Measurements from ENCODE around the gene HOXD8. TPM values are rescaled to one million over a fixed set of nuclear protein-coding genes. Genes with fewer than 3 reads are reported as not detected.

The HOXD8 gene
- total and polyA plus RNA-seq, 10 of the 15 experiments (the other 5 are each of a cell fraction or from before 2014, with no cell fraction given) = not detected

GRCh38 chr2:176166272-176166671 is 36.8 kb downstream of the HOXD8 start:
- Histone ChIP-seq H3K27ac (ENCODE audit: control insufficient read depth, insufficient read depth) (no peak overlapping the region), H3K9ac (ENCODE audit: control insufficient read depth, insufficient read depth, low read length) (no peak overlapping the region), H3K9me3 (replicated peaks; ENCODE audit: control insufficient read depth, insufficient read depth, low read length) (peaks cover 2% of the 10 kb centered on the region; the same call in 2 of the 3 replicates), H3K4me3 (no peak overlapping the region), H3K79me2 (ENCODE audit: control insufficient read depth, insufficient read depth, low read length) (no peaks in the 10 kb centered on the region), H3K4me1 (ENCODE audit: control insufficient read depth, insufficient read depth, low read length) (no peaks in the 10 kb centered on the region), H2AFZ (ENCODE audit: control insufficient read depth, low read depth, low read length) (no peak overlapping the region), H4K20me1 (ENCODE audit: control insufficient read depth, insufficient read depth) (no peaks in the 10 kb centered on the region), H3K27me3 (replicated peaks in 1 of 2; ENCODE audit: control insufficient read depth in 2 of 2, insufficient read depth in 2 of 2, low read length in 1 of 2) (peaks cover 18 to 22% of the 10 kb centered on the region in 2 experiments), H3K4me2 (ENCODE audit: control insufficient read depth, insufficient read depth) (no peak overlapping the region), H3K36me3 (ENCODE audit: control insufficient read depth in 2 of 2, insufficient read depth in 2 of 2, low read length in 1 of 2) (no peaks in the 10 kb centered on the region; a peak in 1 of 4 replicates)
- ChIA-PET SMC1A (ENCODE audit: uncharacterized antibody, unreplicated experiment) (interaction anchor here (1.0 to 1.3 kb wide), 2 partner anchors 388 to 484 kb away, joined by 3 to 4 read pairs; no protein-coding TSS in a partner anchor), CTCF (interaction anchor here (0.6 kb wide), 1 partner anchor 865 kb away, joined by 4 read pairs; no protein-coding TSS in a partner anchor), POLR2A (no interaction called here), RAD21 (ENCODE audit: unreplicated experiment) (interaction anchor here (1.4 kb wide), 1 partner anchor 289 kb away, joined by 3 read pairs; no protein-coding TSS in a partner anchor)
- TF ChIP-seq BMI1 (IDR thresholded peaks at IDR 0.05; ENCODE audit: borderline replicate concordance) (no peak), ZNF207 (IDR thresholded peaks at IDR 0.05; ENCODE audit: borderline replicate concordance) (no peak)
- no peak for ATAC-seq
- 0% methylated on average over 2 of the region's 2 CpGs for WGBS (ENCODE audit: insufficient coverage, insufficient replicate concordance, low lambda C conversion rate, missing lambda C conversion rate)
- intact Hi-C loops (cut with micrococcal nuclease; ENCODE audit: unreplicated experiment) = no loop called here
- in situ Hi-C loops (cut with MboI) = no loop called here
- FAIRE-seq = no peak
- no TSS peak for BruUV-seq (replicated peaks)
- no peak for DNase-seq (ENCODE audit: low read depth, low spot score)

- FAIRE-seq (no peak), ATAC-seq (no peak), DNase-seq (ENCODE audit: low read depth, low spot score) (no peak)
- H3K36me3 ChIP-seq (ENCODE audit: control insufficient read depth in 2 of 2, insufficient read depth in 2 of 2, low read length in 1 of 2) = no peaks in the 10 kb centered on the region; a peak in 1 of 4 replicates
- WGBS (ENCODE audit: insufficient coverage, insufficient replicate concordance, low lambda C conversion rate, missing lambda C conversion rate) = 24% methylated on average over 1 of the region's 1 CpG
- in situ Hi-C loops (cut with MboI) = no loop called here
- ChIA-PET CTCF (interaction anchor here (0.8 to 1.4 kb wide), 2 partner anchors 387 to 488 kb away, joined by 3 to 7 read pairs; no protein-coding TSS in a partner anchor), SMC1A (ENCODE audit: uncharacterized antibody, unreplicated experiment) (interaction anchor here (0.6 to 1.3 kb wide), 2 partner anchors 387 to 1559 kb away, joined by 3 read pairs; no protein-coding TSS in a partner anchor), RAD21 (ENCODE audit: unreplicated experiment) (interaction anchor here (1.4 kb wide), 1 partner anchor 288 kb away, joined by 3 read pairs; no protein-coding TSS in a partner anchor), POLR2A (no interaction called here)
- no TSS peak for BruUV-seq (replicated peaks)
- peaks cover 16 to 24% of the 10 kb centered on the region in 2 experiments for H3K27me3 ChIP-seq (replicated peaks in 1 of 2; ENCODE audit: control insufficient read depth in 2 of 2, insufficient read depth in 2 of 2, low read length in 1 of 2)
- no peaks in the 10 kb centered on the region for H4K20me1 ChIP-seq (ENCODE audit: control insufficient read depth, insufficient read depth)
- no peak overlapping the region for H3K27ac ChIP-seq (ENCODE audit: control insufficient read depth, insufficient read depth)
- no peaks in the 10 kb centered on the region for H3K4me1 ChIP-seq (ENCODE audit: control insufficient read depth, insufficient read depth, low read length)
- intact Hi-C loops (cut with micrococcal nuclease; ENCODE audit: unreplicated experiment) = no loop called here
- H2AFZ ChIP-seq (ENCODE audit: control insufficient read depth, low read depth, low read length) = no peak overlapping the region
- no peak overlapping the region for H3K4me3 ChIP-seq
- peaks cover 2% of the 10 kb centered on the region; the same call in 2 of the 3 replicates for H3K9me3 ChIP-seq (replicated peaks; ENCODE audit: control insufficient read depth, insufficient read depth, low read length)
- no peak for TF ChIP-seq NFXL1 (IDR thresholded peaks at IDR 0.05; ENCODE audit: borderline replicate concordance)
- no peak for TF ChIP-seq TCF12 (IDR thresholded peaks at IDR 0.05; ENCODE audit: low read depth, low read length)
- no peak for TF ChIP-seq GABPA (IDR thresholded peaks at IDR 0.05; ENCODE audit: low read depth)
- TF ChIP-seq HDAC2 (IDR thresholded peaks at IDR 0.05) = no peak
- no peak for TF ChIP-seq JUNB (IDR thresholded peaks at IDR 0.05)
- no peak for TF ChIP-seq YBX1 (IDR thresholded peaks at IDR 0.05)
- TF ChIP-seq ZBTB40 (IDR thresholded peaks at IDR 0.05; ENCODE audit: borderline replicate concordance) = no peak
- no peak for TF ChIP-seq CREM (IDR thresholded peaks at IDR 0.05; ENCODE audit: low read depth)
- TF ChIP-seq ZSCAN29 (IDR thresholded peaks at IDR 0.05) = no peak
- TF ChIP-seq ZNF274 (IDR thresholded peaks at IDR 0.05; ENCODE audit: insufficient read depth, insufficient read length) = no peak
- TF ChIP-seq IRF3 (IDR thresholded peaks at IDR 0.05) = no peak
- no peak overlapping the region for H3K9ac ChIP-seq (ENCODE audit: control insufficient read depth, insufficient read depth, low read length)
- H3K79me2 ChIP-seq (ENCODE audit: control insufficient read depth, insufficient read depth, low read length) = no peaks in the 10 kb centered on the region
- H3K4me2 ChIP-seq (ENCODE audit: control insufficient read depth, insufficient read depth) = no peak overlapping the region
Measured at GRCh38 chr2:176167398-176167797, 37.9 kb downstream of the HOXD8 start.
